HG03558 (cell line): ENCODE measurements around the gene DNAJB5.
"Not testable (repeated sequence)": the region's sequence is repeated elsewhere in the genome, so short reads cannot be mapped to it uniquely, and the experiment has no call there.

Experiments
- ATAC-seq: cut with Tn5 transposase; IDR thresholded peaks from one replicate; pipeline ENCODE4 v1.9.1; 2021; ENCODE audit warnings: moderate number of reproducible peaks; ENCODE audit not compliant: unreplicated experiment; ENCODE audit errors: extremely low read depth

Gene DNAJB5

DNA sequence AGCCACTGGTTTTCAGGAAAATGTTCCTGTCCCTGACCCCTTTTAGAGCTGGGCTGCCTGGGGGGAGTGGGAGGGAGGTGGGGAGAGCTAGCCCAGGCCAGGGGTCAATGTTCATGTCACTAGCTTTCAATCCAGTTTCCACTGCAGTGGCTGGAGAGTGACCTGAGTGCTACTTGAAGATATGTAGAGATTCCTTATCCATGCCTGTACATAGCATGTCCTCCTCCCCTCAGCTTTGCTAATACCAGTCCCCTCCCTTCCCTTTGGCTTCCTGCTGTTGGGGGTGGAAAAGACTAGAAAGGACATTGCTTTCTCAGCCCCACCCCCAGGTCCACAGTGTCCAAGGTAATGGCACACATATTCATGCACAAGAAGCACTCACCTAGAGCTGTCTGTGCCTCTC, 7.8 kb downstream of the DNAJB5 start:
- no peak for ATAC-seq

DNA sequence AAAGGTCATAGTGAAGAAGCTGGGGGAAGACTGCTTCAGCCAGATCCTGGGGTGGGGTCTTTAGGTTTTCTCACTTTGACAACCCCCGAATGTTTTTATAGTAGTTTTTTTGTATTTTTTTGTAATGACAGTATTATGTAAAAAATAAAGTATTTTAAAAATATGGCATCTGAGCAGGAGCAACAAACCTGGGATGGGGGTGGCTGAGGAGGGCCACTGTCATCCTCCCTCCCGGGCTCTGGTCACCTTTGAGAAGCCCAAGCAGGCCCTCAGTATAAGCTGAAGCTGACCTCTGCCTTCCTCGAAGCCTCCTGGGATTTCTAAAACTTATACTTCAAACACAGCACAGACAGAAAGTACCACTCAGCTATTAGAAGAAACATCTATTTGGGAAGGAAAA, 8.7 kb downstream of the DNAJB5 start:
- no peak for ATAC-seq

GRCh38 chr9:34999576-34999975, 10.0 kb downstream of the DNAJB5 start:
- ATAC-seq = no peak

DNA sequence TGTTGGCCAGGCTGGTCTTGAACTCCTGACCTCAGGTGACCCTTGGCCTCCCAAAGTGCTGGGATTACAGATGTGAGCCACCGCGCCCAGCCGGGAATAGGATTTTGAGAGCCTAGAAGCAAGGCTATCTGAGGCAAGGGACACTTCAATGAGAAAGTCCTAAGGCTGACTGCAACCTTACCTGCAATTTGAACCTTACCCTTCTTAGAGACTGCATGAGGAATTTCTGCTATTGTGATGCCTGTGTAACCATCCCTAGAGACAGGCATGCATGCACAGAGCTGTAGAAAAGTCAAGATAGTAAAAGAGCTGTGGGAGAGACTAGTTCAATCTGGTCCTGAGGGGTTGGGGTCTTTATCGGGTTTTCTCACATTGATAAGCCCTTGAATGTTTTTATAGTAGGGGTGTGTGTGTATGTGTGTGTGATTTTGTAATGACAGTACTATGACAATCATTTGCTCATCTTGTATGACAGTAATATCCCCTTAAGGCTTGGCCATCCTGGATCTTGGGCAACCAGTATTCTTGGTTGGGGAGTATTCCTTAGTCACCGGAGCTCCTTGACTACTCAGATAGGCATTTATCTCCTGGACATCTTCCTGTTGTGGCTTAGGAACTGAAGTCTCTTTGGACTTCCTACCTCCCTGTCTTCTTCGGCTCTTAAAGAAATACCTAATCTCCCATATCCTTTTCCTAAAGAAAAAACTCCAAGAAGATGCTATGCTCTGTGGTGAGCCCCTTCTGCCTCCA, 11.2 kb downstream of the DNAJB5 start:
- ATAC-seq = no peak

- ATAC-seq = no peak
These were observed 11.7 kb downstream of the DNAJB5 start for GRCh38 chr9:35001285-35001677.

DNA sequence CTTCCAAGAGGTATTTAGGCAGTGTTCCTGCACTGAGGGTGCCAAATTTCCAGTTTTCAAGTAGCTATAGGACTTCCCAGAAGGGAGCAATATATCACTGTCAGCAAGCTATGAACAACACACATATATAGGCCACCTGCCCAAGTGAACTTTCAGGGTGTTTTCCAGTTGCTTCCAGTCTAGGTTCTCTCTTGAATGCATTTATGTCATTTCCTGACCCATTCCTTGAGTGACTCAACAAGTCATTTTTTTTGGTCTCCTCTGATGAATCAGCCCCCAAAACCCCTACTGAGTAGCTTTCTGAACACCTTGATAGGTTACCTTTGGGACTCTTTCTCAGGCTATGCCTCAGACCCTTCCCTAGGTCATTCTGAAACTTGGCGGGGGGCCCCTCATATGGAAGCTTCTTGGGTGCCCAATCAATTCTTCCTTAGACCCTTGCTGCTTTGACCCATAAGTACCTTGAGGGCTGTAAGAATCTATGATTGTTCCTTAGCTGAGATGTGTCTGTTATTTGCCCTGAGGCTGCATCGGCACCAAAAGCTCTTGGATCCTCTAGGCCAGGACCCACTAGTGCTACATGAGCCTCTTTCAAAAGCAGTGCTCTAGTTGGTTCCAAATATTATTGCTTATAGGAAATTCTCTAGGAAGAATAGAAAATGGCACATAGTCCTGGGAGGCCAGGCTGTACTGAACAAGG, 12.4 kb downstream of the DNAJB5 start:
- ATAC-seq = peak; percentile 42

DNA sequence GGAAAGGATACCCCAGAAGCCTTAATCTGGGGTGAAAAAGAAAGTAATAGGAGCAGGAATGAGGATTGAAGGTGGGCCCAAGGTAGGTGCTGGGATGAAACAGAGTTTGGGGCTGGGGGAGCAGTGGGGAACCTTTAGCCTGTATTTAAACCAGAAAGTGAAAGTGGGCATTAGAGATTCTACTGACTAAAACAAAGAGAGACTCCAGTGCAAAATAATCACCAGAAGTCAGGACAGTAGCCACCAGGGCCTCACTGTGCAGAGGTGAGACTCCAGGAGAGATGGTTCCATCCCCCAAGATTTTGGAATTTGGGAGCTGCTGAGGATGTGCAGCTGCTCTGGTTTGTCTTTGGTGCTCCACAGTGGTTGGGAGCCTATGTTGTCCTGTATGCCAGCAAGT, 13.1 kb downstream of the DNAJB5 start:
- no peak for ATAC-seq

GRCh38 chr9:35004299-35004698, 14.8 kb downstream of the DNAJB5 start:
- not testable (repeated sequence) for ATAC-seq

- no peak for ATAC-seq
These were observed 20.9 kb downstream of the DNAJB5 start for GRCh38 chr9:35010351-35010958.

DNA sequence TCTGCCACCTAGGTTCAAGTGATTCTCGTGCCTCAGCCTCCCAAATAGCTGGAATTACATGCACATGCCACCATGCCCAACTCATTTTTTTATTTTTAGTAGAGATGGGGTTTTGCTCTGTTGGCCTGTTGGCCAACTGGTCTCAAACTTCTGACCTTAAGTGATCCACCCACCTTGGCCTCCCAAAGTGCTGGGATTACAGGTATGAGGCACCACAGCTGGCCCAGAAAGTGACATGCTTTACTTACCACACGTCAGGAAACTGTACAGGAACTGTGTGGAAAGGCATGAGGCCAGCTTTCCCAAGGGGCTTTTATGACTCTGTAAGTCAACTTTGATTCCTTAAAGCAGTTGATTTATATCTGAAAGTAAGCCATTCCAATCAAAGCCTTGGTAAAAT, 25.0 kb downstream of the DNAJB5 start:
- ATAC-seq = no peak

DNA sequence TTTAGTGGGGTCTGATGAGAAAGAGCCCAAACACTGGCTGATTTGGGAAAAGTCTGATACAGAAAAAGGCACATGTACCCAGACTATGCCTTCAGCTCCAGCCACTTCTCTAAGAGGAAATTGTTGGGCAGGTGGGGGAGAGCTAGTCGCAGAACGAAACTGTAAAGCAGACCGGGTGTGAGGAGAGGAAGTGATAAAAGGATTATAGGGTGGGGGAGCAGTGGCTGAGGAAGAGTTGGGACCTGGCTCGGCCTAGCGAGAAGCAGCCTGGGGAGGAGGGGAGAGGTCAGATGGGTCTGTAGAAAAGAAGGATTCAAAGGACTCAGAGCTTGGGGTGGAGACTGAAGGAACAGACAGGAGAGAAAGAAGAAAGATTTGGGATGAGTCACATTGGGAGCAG, 33.9 kb downstream of the DNAJB5 start:
- not testable (repeated sequence) for ATAC-seq

DNA sequence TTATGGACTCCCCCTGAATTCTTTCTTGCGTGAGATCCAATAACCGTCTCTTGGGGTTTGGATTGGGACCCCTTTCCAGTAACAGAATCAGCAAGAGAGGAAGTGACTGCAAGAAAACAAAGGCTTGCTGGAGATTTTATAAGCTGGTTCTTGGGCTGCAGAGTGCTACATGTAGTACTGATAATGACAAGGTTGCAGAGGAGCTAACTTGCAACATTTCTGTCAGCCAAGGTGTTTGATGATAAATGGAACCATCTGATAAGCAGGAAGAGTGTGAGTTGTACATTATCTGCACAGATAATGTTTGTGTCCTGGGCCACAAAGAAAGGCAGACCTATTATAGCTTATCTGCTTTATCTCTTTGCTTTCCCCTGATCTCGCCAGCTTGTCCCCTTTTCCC, 37.1 kb downstream of the DNAJB5 start:
- ATAC-seq = no peak

- ATAC-seq = no peak
These were observed 37.8 kb downstream of the DNAJB5 start for GRCh38 chr9:35027374-35027773.

DNA sequence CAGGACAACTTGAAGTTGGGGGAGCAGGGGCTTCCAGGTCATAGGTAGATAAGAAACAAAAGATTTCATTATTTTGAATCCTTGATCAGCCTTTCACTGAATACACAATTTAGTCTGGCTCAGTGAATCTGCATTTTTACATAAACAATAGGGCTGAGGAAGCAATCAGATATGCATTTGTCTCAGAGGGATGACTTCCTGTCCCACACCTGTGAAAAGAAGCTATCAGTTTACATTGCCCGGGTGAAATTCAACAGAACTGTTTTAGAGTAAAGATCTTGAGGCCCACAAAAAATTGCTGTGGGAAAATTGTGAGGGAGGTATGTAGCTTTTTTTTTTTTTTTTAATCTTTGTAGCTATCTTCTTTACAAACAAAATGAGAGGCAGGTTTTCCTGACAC, 38.3 kb downstream of the DNAJB5 start:
- no peak for ATAC-seq

DNA sequence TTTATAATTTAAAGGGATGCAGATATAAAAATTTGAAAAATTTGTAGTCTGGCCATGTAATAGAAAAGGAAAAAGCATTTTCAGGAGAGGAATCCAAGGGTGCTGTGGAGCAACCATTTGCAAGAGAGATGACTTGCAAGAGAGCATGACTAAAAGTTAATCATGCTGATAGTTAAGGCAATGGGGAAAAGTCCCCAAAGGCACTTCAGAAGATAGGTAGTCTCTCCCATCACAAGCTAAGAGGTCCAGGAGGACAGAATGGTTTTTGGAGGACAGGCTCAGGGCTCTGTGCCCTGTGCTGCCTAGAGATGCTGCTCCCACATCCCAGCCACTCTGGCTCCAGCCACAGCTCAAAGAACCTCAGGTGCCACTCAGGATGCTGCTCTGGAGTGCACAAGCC, 38.8 kb downstream of the DNAJB5 start:
- no peak for ATAC-seq

- no peak for ATAC-seq
These were observed 39.7 kb downstream of the DNAJB5 start for GRCh38 chr9:35029241-35029640.

GRCh38 chr9:35029852-35030251, 40.3 kb downstream of the DNAJB5 start:
- ATAC-seq = no peak

- ATAC-seq = no peak
These were observed 43.6 kb downstream of the DNAJB5 start for GRCh38 chr9:35033101-35033500.

DNA sequence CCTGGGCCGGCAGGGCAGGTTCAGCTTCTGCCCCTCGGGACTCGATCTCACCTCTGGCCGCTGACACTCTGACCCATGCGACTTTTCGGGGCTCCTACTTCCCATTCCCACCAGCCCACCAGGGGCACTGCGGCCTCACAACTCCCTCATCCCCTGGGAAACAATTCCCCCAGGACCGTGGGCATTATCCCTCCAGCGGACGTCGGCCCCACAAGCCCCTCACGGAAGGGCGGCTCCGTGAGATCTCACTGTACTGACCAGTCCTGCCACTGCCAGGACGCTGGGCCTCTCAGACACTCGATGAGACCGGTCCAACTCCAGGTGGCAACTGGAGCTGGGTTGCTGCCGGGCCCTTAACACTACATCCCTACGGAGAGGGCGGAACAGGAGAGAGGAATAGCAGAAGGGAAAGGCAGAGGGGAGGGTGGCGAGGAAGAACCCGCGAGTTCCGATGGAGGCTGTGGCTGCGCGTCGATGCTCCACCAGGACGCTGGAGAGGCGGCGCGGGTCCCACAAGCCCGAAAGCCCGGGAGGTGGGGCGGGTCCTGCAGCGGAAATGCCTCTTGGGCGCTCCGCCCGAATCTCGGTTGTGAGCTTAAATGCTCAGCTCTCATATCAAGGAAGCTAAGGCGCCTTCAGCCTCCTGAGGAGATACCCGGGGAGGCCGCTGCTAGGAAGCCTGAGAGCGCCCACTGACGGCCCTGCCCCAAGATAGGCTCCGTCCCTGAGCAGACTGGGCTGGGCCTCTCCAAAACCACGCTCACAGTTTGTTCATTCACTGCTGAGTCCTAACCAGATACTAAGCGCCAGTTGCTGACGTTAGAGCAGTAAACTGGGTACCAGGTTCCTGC, 46.5 kb downstream of the DNAJB5 start:
- ATAC-seq = no peak

GRCh38 chr9:35042081-35042604, 52.6 kb downstream of the DNAJB5 start:
- ATAC-seq = no peak
